Activated CD8-positive, alpha-beta memory T cell treated with anti-CD3 and anti-CD28 coated beads, Interleukin-2, amount 50 U/mL, for 1 hour (primary cell): Measurements from ENCODE around the gene MRGPRX2.

Source experiments
- DNase-seq: peaks from one replicate; pipeline ENCODE4 v3.0.0-alpha.2; 2020; ENCODE audit errors: extremely low read depth

MRGPRX2 gene

DNA sequence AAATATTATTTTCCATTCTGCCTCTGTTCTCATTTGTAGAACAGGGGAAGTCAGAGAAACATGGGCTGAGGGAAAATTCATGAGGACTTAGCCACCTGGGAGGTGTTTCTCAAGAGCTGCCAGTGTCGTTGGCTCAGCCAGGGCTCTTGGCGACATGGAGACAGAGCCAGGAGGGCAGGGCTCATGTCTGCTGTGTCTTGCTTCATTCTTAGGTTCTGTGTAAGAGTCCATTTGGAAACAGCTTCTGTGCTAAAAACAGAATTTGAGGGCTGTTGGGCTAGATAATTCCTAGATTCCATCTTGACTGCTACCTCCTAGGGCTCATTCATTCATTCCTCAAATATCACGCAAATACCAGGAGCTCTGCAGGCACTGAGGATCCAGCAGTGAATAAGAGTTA, 15.1 kb upstream of the MRGPRX2 start:
- no peak for DNase-seq

DNA sequence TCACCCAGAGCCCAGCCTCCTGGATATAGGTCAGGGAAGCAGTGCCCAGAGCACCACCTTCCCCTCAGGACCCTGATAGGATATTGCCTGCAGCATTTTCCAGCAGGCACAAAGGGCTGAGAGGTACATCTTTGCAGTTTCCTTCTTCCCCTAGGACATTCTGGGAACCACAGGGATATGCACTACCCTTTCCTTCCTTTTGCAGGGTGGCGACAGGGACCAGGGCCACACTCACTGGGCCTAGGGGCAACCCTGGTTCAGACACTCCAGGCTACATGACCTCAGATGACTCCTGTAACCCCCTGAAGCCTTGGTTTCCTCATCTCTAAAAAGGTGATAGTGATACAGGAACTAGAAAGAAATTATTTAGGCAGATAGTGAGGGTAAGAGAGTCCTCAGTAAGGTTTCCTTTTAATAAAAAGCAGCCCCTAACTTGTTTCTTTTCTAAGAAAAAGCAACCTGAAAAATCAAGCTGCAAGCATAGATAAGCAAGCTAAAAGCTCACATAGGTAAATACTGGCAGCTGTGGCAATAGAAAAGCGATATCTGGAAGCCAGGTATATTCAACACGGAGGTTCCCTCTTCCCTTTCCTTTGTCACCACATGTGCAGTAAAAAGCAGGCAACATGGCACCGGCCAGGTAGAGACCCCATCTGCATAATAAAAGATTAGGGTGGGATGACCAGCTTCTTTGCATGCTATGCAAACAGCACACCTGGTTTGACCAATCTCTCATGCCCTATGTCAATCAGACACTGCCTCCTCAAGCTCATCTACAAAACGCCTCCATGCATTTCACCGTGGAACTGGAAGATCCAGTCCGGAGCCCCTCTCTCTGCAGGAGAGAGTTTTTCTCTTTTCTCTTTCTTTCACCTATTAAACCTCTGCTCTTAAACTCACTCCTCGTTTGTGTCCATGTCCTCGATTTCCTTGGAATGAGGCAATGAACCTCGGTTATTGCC, 13.2 kb upstream of the MRGPRX2 start:
- no peak for DNase-seq

DNA sequence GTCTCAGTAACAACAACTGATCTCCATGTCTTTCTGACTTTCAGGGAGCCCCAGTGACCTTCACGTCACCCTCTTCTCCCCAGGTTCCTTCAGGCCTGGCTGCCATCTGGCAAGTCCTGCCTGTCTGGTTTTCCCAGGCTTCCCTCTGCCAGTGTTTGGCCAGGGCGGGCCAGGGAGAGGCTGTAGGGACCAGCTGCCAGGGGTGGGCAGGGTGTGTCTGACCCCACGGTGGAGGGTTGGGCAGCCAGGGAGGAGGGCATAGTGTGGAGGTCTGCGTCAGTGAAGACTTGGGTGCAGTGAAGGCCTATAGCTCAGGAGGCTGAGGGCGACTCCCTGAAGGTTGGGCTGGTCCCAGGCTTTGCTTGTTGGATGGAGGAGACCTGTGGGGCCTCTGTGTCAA, 11.9 kb upstream of the MRGPRX2 start:
- no peak for DNase-seq

DNA sequence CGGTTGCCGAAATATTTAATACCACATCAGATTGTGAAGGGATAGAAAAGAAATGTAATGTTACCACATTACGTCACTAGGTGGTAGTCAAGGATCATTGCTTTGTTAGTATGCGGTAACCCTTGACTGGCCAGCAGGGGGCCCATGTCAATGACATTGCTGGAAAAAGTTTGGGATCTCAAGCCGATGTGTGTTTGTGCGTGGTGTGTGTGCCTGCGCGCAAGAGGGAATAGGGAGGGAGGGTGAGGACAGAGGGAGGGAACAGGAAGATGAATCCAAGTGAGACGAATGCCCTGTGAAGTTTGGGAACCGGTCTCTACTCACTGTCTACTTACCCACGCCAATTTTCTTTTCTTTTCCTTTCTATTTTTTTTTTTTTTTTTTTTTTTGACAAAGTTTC, 10.7 kb upstream of the MRGPRX2 start:
- DNase-seq: no peak

DNA sequence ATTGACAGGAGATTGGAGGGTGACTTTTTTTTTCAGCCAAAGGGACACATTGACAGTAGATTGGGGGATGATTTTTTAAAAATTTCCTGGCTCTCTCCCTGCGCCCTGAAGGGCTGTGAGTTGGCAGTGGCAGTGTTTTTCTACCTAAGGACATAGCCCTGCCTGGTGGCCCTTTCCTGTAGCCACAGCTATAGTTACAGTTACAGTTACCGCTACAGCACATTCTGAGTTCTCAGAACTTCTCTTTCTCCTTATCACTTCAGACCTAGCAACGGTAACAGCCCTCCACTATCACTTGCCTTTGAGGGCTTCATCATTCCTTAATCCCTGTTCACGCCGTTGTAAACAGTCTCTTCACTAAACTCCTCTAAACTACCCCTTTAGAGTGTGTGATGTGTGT, 684 bp downstream of the MRGPRX2 start:
- DNase-seq: no peak

DNA sequence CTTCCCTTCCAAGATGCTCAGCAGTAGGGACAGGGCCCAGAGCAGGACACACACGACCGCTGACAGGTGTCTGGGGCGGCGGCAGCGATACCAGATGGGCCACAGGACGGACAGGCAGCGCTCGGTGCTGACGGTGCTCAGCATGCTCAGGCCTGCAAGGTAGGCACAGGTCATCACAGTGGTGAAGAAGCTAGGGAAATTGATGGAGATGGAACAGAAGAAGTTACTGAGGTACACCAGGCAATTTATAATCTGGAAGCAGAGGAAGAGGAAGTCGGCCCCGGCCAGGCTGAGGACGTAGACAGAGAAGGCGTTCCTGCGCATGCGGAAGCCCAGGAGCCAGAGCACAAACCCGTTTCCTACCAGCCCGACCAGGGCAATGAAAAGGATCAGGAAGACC, 4.6 kb downstream of the MRGPRX2 start:
- no peak for DNase-seq

DNA sequence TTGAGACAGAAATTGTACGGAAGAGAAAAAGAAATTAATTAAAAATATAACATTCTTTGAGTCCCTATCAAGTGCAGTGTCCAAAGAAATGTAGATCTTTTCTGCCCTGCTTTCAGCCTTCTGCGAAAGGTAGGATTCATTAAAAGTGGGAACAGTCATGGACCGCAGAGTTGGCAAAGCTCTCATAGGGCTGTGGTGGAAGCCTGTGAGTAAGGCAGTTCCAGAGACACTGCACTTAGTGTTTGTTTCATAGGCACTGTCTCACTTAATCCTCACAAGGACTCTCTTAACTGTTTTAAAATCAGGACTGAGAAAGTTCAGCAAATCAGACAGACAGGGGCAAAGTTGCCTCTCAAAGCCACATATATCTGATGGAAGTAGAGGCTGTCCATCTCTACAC, 5.5 kb downstream of the MRGPRX2 start:
- no peak for DNase-seq

DNA sequence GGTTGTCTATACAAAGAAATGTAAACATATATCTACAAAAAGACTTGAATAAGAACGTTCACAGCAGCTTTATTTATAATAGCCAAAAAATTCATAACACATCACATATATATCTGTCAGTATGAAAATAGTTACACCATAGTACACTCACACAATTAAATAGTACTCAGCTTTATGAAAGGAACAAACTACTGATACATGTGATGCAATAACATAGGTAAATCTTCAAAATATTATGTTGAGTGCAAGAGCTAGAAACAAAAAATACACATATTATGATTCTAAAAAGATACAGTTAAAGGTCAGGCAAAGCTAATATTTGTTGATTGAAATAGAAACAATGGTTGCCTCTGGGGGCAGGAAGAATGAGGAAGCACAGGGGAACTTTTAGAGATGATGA, 6.6 kb downstream of the MRGPRX2 start:
- DNase-seq: no peak

DNA sequence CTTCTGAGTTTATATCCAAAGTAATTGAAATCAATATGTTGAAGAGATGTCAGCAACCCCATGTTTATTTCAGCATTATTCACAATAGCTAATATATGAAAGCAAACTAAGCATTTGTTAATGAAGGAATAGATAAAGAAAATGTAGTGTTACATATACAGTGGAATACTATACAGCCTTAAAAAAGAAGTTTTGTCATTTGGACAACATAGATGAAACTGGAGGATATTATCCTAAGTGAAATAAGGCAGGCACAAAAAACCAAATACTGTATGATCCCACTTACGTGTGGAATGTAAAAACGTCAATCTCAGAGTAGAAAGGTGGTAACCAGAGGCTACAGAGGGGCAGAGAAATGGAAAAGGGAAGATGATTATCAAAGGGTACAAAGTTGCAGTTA, 10.2 kb downstream of the MRGPRX2 start:
- DNase-seq: no peak

DNA sequence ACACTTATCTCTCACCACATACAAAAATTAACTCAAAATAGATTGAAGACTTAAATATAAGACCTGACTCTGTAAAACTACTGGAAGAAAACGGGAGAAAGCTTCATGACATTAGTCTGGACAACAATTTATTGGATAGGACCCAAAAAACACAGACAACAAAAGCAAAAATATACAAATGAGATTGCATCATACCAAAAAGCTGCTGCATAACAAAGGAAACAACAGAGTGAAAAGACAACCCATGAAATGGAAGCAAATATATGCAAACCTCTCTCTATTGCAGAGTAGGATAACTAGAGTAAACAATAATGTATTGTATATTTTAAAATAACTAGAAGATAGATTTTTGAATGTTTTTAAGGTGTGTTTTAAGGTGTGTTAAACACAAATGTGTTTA, 11.2 kb downstream of the MRGPRX2 start:
- no peak for DNase-seq

DNA sequence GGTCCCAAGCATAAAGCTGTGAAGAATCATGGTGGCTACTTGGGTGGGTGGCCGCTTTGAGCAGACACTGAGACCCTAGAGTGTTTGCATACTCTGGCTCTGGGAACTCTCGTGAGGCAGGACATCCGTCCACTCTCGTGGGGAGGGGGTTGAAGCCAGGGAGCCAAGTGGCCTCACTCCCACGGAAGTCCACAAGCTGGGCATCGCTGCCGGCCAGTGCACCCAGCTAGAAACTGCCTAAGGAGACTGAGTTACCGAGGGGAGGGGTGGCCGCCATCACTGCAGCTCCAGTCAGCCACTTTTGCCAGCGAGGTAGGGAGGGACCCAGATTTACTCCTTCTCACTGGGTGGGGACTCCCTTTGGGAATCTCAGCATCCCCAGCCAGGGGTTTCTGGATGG, 20.5 kb downstream of the MRGPRX2 start:
- no peak for DNase-seq

DNA sequence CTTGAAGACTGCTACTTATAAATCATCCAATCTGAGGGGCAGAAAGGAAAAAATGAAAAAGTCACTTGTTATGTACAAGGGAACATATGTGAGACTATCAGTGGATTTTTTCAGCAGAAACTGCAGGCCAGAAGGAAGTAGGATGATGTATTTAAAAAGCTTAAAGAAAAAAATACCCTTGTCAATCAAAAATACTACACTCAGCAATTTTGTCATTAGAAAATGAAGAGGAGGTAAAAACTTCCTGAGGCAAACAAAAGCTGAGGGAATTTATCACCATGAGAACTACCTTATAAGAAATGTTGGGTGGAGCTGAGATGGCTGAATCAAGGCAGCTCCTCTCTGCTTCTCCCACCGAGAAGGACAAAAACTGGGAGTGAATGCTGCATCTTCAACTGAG, 21.1 kb downstream of the MRGPRX2 start:
- no peak for DNase-seq

DNA sequence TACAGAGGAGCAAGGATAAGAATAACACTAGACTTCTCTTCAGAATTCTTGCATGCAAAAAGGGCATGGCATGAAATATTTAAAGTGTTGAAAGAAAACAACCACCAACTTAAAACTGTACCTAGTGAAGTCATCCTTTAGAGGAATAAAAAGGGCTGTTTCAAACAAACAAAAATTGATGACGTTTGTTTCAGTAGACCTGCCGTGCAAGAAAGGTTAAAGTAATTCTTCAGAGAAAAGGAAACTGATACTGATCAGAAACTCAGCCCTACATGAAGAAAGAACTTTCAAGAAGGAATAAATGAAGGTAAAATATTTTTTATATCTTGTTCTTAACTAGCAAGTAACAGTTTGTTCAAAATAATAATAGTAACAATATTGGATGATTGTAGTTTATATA, 27.5 kb downstream of the MRGPRX2 start:
- no peak for DNase-seq

DNA sequence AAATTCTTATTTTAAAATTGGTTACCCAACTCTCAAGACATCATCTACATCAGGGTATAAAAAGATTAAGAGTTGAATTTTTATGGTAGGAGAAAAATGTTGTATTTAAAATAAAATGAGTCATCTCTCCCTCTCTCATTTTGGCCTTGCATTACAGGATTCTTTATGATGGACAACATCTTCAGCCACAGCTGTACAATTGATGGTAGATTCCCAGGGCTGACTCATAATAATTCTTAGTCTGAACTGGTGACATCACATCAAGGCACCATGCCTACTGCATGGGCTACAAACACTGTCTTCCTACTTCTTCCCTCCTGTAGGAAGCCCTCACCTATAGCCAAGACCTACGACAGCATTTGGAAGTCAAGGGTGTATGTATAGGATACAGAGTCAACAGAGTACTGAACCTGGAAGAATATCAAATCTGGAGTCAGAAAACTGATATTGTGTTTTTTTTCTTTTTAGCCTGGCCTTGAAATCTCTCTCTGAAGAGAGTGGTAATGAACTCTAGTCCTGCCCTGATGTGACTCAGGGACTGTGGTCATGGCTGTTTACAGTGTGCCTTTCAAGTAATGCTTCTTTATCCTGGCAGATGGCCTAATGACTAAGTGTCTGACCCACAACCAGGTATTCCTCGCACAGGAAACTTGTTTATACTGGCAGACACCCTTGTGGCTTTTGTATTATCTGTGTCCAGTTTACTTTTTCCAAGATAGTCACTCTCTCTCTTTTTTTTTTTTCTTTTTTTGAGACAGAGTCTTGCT, 32.5 kb downstream of the MRGPRX2 start:
- no peak for DNase-seq

DNA sequence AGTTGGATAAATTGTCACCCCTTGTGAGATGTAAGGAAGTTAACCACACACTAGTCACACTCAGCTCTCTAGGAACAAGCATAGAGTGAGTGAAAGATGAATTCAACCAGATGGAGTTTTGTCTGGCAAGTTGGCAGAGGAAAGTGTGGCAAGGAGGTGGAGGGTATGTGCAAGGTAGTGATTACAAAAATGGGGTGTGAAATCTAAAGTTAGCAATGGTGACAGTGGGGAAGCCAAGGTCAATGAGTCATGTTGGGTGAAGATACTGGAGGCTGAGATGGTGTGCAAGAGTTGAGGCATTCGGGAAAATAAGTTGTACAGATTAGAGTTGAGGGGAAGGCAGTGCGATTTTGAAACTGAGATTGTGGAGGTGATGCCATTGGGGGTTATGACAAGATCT, 33.7 kb downstream of the MRGPRX2 start:
- no peak for DNase-seq

DNA sequence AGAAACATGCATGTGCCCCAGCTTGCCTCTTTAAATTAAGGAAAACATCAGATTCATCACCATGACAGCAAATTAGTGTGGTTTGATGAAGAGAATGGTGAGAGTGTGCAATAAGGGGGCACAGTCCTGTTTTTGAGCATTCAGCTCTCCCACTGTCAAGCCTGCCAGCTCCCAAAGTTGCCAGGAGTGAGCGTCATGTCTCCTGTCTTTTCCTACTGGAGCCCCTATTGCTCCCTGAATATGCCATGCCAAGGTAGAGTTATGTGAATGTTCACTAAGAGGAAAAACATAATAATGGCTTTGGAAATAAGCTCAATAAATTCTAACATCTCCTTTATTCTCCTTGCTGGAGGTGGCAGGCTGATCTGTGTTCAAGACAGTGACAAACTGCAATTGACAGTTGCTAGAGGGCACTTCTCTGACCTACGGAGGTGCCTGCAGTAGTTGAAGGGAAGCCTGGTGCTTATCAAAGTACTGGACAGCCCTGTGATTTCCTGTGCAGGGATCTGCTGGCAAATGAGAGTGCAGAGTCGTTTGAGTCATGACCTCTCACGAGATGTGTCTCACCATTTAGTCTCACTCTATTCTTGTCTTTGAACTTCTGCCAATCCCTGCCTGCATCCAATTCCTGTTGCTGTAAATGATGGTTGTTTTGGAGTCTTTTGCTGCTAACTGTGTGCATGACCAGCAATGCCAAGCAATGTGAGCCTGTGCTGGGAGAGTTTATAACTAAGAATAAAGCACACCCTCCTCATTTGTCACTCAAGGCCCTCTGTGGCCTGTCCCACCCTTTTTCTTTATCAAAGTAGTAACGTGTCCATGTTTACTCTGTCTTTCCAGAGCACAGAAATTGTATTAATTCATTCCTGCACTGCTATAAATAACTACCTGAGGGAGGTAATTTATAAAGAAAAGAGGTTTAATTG, 34.8 kb downstream of the MRGPRX2 start:
- DNase-seq: no peak

DNA sequence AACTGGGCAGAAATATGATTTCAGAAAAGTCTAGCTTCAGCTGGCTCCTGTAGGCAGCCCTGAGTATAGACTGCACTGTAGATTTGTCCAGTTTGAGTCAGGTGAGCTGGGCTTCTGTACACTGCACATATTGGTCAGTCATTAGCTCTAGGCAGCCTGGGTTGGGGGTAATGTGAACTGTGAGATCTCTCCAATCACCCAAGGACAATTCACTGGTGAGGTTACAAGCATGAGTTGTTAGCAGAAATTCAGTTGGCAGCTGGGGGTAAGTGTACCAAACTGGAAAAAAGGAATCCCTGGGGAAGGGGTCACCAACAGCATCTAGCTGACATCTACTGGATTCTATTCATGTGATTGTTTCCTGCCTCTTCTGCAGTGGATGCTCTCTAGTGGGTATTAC, 39.7 kb downstream of the MRGPRX2 start:
- DNase-seq: no peak

DNA sequence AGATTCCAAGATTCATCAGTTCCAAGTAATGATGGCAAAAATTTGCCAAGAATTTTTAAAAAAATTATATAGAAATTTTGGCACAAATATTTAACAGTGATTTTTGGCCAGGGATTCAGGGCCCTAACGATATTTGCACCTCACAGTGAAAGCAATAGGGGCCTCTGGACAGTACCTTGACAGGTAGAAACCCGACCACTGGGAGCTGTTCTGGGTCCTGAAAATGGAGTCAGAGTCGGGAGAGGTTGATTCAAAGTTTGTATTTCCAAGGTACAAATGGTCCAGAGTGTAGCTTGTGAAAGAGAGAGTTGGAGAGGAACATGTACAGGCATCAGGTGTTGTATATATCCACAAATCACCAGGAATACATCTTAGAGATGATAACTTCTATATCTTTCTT, 41.6 kb downstream of the MRGPRX2 start:
- DNase-seq: no peak

DNA sequence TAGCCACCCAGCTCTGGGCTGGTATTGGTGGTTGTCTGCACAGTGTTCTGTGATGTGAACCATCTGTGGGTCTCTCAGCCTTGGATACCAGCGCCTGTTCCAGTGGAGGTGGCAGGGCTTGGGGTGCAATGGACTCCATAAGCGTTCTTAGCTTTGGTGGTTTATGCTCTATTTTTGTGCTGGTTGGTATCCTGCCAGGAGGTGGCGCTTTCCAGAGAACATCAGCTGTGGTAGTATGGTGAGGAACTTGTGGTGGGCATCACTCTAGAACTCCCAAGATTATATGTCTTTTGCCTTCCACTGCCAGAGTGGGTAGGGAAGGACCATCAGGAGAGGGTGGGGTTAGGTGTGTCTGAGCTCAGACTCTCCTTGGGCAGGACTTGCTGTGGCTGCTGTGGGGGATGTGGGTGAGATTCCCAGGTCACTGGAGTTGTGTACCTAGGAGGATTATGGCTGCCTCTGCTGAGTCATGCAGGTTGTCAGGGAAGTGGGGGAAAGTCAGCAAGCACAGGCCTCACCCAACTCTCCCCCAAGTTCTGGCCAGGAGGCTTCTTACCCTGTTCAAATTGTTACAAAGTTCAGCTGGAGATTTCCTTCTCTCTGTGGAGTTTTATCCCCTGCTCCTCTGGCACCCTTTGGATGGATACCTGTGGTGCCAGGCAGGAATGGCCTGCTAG, 47.2 kb downstream of the MRGPRX2 start:
- DNase-seq: no peak

DNA sequence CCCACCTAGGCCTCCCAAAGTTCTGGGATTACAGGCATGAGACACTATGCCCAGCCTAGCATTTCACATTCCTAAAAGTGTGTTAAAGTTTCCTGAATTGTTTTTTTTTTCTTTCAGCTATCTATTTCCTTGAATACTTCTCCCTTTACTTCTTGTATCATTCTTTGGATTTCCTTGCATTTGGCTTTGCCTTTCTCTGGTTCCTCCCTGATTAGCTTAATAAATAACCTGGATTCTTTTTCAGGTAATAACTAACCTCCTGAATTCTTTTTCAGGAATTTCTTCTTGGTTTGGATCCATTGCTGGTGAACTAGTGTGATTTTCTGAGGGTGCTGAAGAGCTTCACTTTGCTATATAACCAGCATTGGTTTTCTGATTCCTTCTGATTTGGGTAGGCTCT, 47.9 kb downstream of the MRGPRX2 start:
- no peak for DNase-seq
